ENCODE results near the gene CMTR1. TPM values are rescaled to one million over a fixed set of nuclear protein-coding genes. Genes with fewer than 3 reads are reported as not detected.

The CMTR1 gene
- total RNA-seq, 1 experiment from 2014 or later, result 34.8 TPM

- Histone ChIP-seq H3K27me3 (ENCODE audit: insufficient read depth, low read length) (no peaks in the 10 kb centered on the region), H3K18ac (ENCODE audit: insufficient read length, low read depth, low read length) (no peak overlapping the region), H3T11ph (ENCODE audit: low read length) (no peak overlapping the region), H2BK12ac (ENCODE audit: insufficient read length, low read depth, low read length) (no peak overlapping the region), H4K5ac (ENCODE audit: insufficient read length, low read depth, low read length) (no peak overlapping the region), H4K20me1 (ENCODE audit: control insufficient read depth, insufficient read depth, insufficient read length) (no peaks in the 10 kb centered on the region), H3K9ac (ENCODE audit: extremely low read depth, insufficient read length, low read length) (no peak overlapping the region), H4K91ac (ENCODE audit: insufficient read length, low read depth, low read length) (no peak overlapping the region), H3K79me1 (ENCODE audit: insufficient read depth, low read depth, low read length, poor library complexity, severe bottlenecking) (no peaks in the 10 kb centered on the region), H2BK120ac (ENCODE audit: low read depth, low read length, poor library complexity, severe bottlenecking) (no peak overlapping the region), H2BK15ac (ENCODE audit: low read depth, low read length) (no peak overlapping the region), H2BK20ac (ENCODE audit: low read depth, low read length, poor library complexity, severe bottlenecking) (no peak overlapping the region), H2AFZ (ENCODE audit: low read length) (no peak overlapping the region), H3K4me2 (ENCODE audit: insufficient read depth, insufficient read length, low read length) (no peak overlapping the region), H3K79me2 (ENCODE audit: insufficient read depth, low read length) (no peaks in the 10 kb centered on the region), H3K23ac (ENCODE audit: insufficient read length, low read depth, low read length) (no peak overlapping the region), H3K23me2 (ENCODE audit: insufficient read length, low read depth, low read length, poor library complexity, severe bottlenecking) (no peaks in the 10 kb centered on the region), H3K14ac (ENCODE audit: insufficient read depth, low read length) (no peak overlapping the region), H3K9me3 (ENCODE audit: control insufficient read depth, low read depth, low read length) (no peaks in the 10 kb centered on the region), H2BK5ac (ENCODE audit: insufficient read length, low read length) (no peak overlapping the region), H3K4ac (ENCODE audit: low read depth, low read length) (no peak overlapping the region), H2AK5ac (ENCODE audit: insufficient read length, low read length) (no peak overlapping the region), H3K4me1 (ENCODE audit: insufficient read depth, low read length) (peaks cover 2% of the 10 kb centered on the region; the same call in 1 of the 2 replicates), H3K27ac (ENCODE audit: insufficient read length, low read depth, low read length) (no peak overlapping the region), H3K56ac (ENCODE audit: insufficient read length, low read depth, low read length) (no peak overlapping the region), H4K8ac (replicated peaks; ENCODE audit: insufficient read length, low read depth, low read length) (no peak overlapping the region)
- Mint-ChIP-seq H3K36me3 (ENCODE audit: insufficient read depth in 1 of 3, low read depth in 3 of 3) (no peaks in the 10 kb centered on the region), H3K27me3 (ENCODE audit: low read depth) (peaks cover 30% of the 10 kb centered on the region), H3K27ac (no peak overlapping the region), H3K9me3 (no peaks in the 10 kb centered on the region; a peak in 1 of 5 replicates), H3K4me3 (no peak overlapping the region), H3K4me1 (peaks cover 25 to 34% of the 10 kb centered on the region in 2 experiments)
- WGBS (ENCODE audit: extremely low coverage, insufficient read length, low lambda C conversion rate), result no CpG with 5 or more reads among the region's 7 CpGs
- no peak for TF ChIP-seq CTCF (conservative IDR thresholded peaks at IDR 0.05)
- no peak for DNase-seq
Observed at GRCh38 chr6:37502703-37503291, 69.8 kb downstream of the CMTR1 start.

All from H9 (cell line).